ENCODE measurements around the gene NYNRIN. TPM values are rescaled to one million over a fixed set of nuclear protein-coding genes. Genes with fewer than 3 reads are reported as not detected.

The NYNRIN gene
- polyA plus RNA-seq, 1 donor from 2014 or later: 5.7 TPM

DNA sequence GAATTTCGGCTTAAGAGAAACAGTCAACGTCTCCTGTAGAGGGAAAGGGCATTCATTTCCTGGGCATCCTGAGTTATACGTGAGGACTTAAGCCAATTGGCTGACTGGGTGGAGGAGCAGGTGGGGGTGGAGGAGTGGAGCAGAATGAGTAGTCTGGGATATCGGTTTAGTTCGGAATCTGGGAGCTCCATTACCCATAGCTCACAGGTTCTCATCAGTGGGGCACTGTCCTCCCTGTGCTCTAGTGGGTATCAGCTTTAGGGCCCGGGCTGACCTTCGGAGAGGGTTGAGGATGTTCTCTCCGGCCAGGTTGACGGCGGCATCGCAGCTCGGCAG lies 43.1 kb downstream of the NYNRIN start:
- Histone ChIP-seq H3K27ac (ENCODE audit: low read length) (peak overlapping the region; percentile 96), H3K9me2 (ENCODE audit: insufficient read depth, low read length) (no peaks in the 10 kb centered on the region), H3F3A (ENCODE audit: insufficient read depth, low read length, poor library complexity, severe bottlenecking) (no peaks in the 10 kb centered on the region), H2AFZ (ENCODE audit: low read depth, low read length) (peak overlapping the region; percentile 87), H3K9ac (ENCODE audit: low read length) (peak overlapping the region; percentile 93), H3K27me3 (ENCODE audit: insufficient read depth, low read depth, low read length) (no peaks in the 10 kb centered on the region), H3K9me3 (ENCODE audit: low read length) (no peaks in the 10 kb centered on the region), H3K4me2 (ENCODE audit: low read length) (peak overlapping the region; percentile 65), H3K36me3 (ENCODE audit: insufficient read depth, low read length) (peaks cover 5% of the 10 kb centered on the region), H3K4me3 (ENCODE audit: low read length) (peak overlapping the region; percentile 70), H3K79me2 (replicated peaks; ENCODE audit: insufficient read depth, low read length) (peaks cover 6% of the 10 kb centered on the region), H4K20me1 (ENCODE audit: insufficient read depth) (no peaks in the 10 kb centered on the region)
- TF ChIP-seq SMC3 (conservative IDR thresholded peaks at IDR 0.05; ENCODE audit: poor library complexity) (no peak), RAD21 (conservative IDR thresholded peaks at IDR 0.05) (no peak), EP300 (conservative IDR thresholded peaks at IDR 0.05; ENCODE audit: poor library complexity, severe bottlenecking) (no peak), CTCF (IDR thresholded peaks at IDR 0.05; ENCODE audit: poor library complexity, severe bottlenecking) (no peak), EZH2 (IDR thresholded peaks at IDR 0.05; ENCODE audit: borderline replicate concordance, insufficient read depth, low read length, poor library complexity, severe bottlenecking) (no peak), TAF1 (IDR thresholded peaks at IDR 0.05; ENCODE audit: low read depth) (no peak), MXI1 (conservative IDR thresholded peaks at IDR 0.05; ENCODE audit: poor library complexity, severe bottlenecking) (no peak), POLR2AphosphoS5 (IDR thresholded peaks at IDR 0.05) (no peak)
- TF ChIP-seq, protein P1, sequence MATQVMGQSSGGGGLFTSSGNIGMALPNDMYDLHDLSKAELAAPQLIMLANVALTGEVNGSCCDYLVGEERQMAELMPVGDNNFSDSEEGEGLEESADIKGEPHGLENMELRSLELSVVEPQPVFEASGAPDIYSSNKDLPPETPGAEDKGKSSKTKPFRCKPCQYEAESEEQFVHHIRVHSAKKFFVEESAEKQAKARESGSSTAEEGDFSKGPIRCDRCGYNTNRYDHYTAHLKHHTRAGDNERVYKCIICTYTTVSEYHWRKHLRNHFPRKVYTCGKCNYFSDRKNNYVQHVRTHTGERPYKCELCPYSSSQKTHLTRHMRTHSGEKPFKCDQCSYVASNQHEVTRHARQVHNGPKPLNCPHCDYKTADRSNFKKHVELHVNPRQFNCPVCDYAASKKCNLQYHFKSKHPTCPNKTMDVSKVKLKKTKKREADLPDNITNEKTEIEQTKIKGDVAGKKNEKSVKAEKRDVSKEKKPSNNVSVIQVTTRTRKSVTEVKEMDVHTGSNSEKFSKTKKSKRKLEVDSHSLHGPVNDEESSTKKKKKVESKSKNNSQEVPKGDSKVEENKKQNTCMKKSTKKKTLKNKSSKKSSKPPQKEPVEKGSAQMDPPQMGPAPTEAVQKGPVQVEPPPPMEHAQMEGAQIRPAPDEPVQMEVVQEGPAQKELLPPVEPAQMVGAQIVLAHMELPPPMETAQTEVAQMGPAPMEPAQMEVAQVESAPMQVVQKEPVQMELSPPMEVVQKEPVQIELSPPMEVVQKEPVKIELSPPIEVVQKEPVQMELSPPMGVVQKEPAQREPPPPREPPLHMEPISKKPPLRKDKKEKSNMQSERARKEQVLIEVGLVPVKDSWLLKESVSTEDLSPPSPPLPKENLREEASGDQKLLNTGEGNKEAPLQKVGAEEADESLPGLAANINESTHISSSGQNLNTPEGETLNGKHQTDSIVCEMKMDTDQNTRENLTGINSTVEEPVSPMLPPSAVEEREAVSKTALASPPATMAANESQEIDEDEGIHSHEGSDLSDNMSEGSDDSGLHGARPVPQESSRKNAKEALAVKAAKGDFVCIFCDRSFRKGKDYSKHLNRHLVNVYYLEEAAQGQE (IDR thresholded peaks at IDR 0.05; ENCODE audit: borderline replicate concordance): no peak

GRCh38 chr14:24442240-24443052 lies 43.6 kb downstream of the NYNRIN start, which contains the start of gene SDR39U1:
TSS of gene SDR39U1 (minus strand) at chr14:24442776. CDS start at chr14:24442769, 7 bp downstream.
- TF ChIP-seq MXI1 (conservative IDR thresholded peaks at IDR 0.05; ENCODE audit: poor library complexity, severe bottlenecking) (peak; percentile 79), EP300 (conservative IDR thresholded peaks at IDR 0.05; ENCODE audit: poor library complexity, severe bottlenecking) (peak; percentile 60), EZH2 (IDR thresholded peaks at IDR 0.05; ENCODE audit: borderline replicate concordance, insufficient read depth, low read length, poor library complexity, severe bottlenecking) (no peak), POLR2AphosphoS5 (IDR thresholded peaks at IDR 0.05) (peak; percentile 97), CTCF (IDR thresholded peaks at IDR 0.05; ENCODE audit: poor library complexity, severe bottlenecking) (peak; percentile 54), SMC3 (conservative IDR thresholded peaks at IDR 0.05; ENCODE audit: poor library complexity) (no peak), TAF1 (IDR thresholded peaks at IDR 0.05; ENCODE audit: low read depth) (peak; percentile 25), RAD21 (conservative IDR thresholded peaks at IDR 0.05) (no peak)
- TF ChIP-seq, protein P1 (IDR thresholded peaks at IDR 0.05; ENCODE audit: borderline replicate concordance): peak; percentile 59
- peak within 1 kb of the TSS; percentile 87 for H2AFZ ChIP-seq (ENCODE audit: low read depth, low read length)
- H3K79me2 ChIP-seq (replicated peaks; ENCODE audit: insufficient read depth, low read length): peaks cover 6% of the 10 kb centered on the region
- peak within 1 kb of the TSS; percentile 96 for H3K27ac ChIP-seq (ENCODE audit: low read length)
- H3K4me2 ChIP-seq (ENCODE audit: low read length): peak within 1 kb of the TSS; percentile 65
- H3K9me2 ChIP-seq (ENCODE audit: insufficient read depth, low read length): no peaks in the 10 kb centered on the region
- no peaks in the 10 kb centered on the region for H3F3A ChIP-seq (ENCODE audit: insufficient read depth, low read length, poor library complexity, severe bottlenecking)
- no peaks in the 10 kb centered on the region for H4K20me1 ChIP-seq (ENCODE audit: insufficient read depth)
- H3K36me3 ChIP-seq (ENCODE audit: insufficient read depth, low read length): peaks cover 5% of the 10 kb centered on the region
- no peaks in the 10 kb centered on the region for H3K9me3 ChIP-seq (ENCODE audit: low read length)
- peak within 1 kb of the TSS; percentile 70 for H3K4me3 ChIP-seq (ENCODE audit: low read length)
- H3K9ac ChIP-seq (ENCODE audit: low read length): peak within 1 kb of the TSS; percentile 93
- H3K27me3 ChIP-seq (ENCODE audit: insufficient read depth, low read depth, low read length): no peaks in the 10 kb centered on the region

Data from neural cell (in vitro differentiated cells).